H1 (cell line): ENCODE results near the gene SLC6A6. TPM values are rescaled to one million over a fixed set of nuclear protein-coding genes. Genes with fewer than 3 reads are reported as not detected.
A peak's percentile ranks its signal among the peaks of the same experiment; 100 is the strongest.

Source experiments
- CTCF ChIA-PET: fragments of 300-600 bp; sonication (Branson Sonifier 250); formaldehyde crosslinking; loops from one replicate; lab custom pipeline; 2021; ENCODE audit not compliant: partially characterized antibody; lab: Charles Lee
- POLR2A ChIA-PET: fragments of 300-600 bp; sonication (Branson Sonifier 250); formaldehyde crosslinking; loops from one replicate; lab custom pipeline; 2021; ENCODE audit warnings: inconsistent platforms; ENCODE audit not compliant: partially characterized antibody; lab: Charles Lee
- DNase-seq, 2 experiments: peaks; one replicate each; pipeline versions ENCODE4 v3.0.0 to v3.0.0-alpha.2; 2010 to 2022; ENCODE audit warnings: low spot score in 2 of 2, low read depth in 1 of 2, mixed read lengths in 1 of 2
- FAIRE-seq: peaks from 2 replicates; lab custom pipeline; 2011; peaks lifted over from hg19 to GRCh38; lab: Jason Lieb, UNC
- H2AFZ ChIP-seq: 2 replicates; pipeline ENCODE4 v1.8.1; 2012; ENCODE audit warnings: low read length, inconsistent platforms
- H2AK5ac ChIP-seq: 2 replicates; pipeline ENCODE4 v1.6.1; 2013; ENCODE audit warnings: low read depth, low read length
- H2BK120ac ChIP-seq: replicated peaks from 2 replicates; pipeline ENCODE3; 2013; ENCODE audit warnings: low read depth, low read length, inconsistent platforms
- H2BK12ac ChIP-seq: 2 replicates; pipeline ENCODE4 v1.6.1; 2013; ENCODE audit warnings: low read depth, low read length
- H2BK15ac ChIP-seq: 2 replicates; pipeline ENCODE4 v1.6.1; 2013; ENCODE audit warnings: low read length
- H2BK20ac ChIP-seq: 2 replicates; pipeline ENCODE4 v1.6.1; 2013; ENCODE audit warnings: low read length
- H2BK5ac ChIP-seq: 2 replicates; pipeline ENCODE4 v1.6.1; 2013; ENCODE audit warnings: low read depth, low read length
- H3K14ac ChIP-seq: 2 replicates; pipeline ENCODE4 v1.6.1; 2013; ENCODE audit warnings: inconsistent platforms; ENCODE audit not compliant: insufficient read length
- H3K18ac ChIP-seq: 2 replicates; pipeline ENCODE4 v1.6.1; 2013; ENCODE audit warnings: low read length; ENCODE audit errors: extremely low read depth
- H3K23ac ChIP-seq: 2 replicates; pipeline ENCODE4 v1.6.1; 2013; ENCODE audit warnings: inconsistent platforms; ENCODE audit not compliant: insufficient read length
- H3K23me2 ChIP-seq: 2 replicates; pipeline ENCODE4 v1.6.1; 2013; ENCODE audit warnings: low read depth, low read length
- H3K27ac ChIP-seq: 2 replicates; pipeline ENCODE4 v1.6.1; 2011; ENCODE audit warnings: low read depth, low read length, inconsistent platforms
- H3K27me3 ChIP-seq, 4 experiments: replicated peaks in 1 of 4; 1 replicate in 1 of 4; 2 replicates in 3 of 4; pipeline versions ENCODE4 v1.6.1 to v1.8.1; 2011 to 2013; ENCODE audit warnings: low read length in 3 of 4, mild to moderate bottlenecking in 3 of 4, inconsistent platforms in 2 of 4, mixed read lengths in 2 of 4, moderate library complexity in 1 of 4; ENCODE audit not compliant: control insufficient read depth in 3 of 4, insufficient read depth in 3 of 4; ENCODE audit errors: extremely low read depth in 1 of 4
- H3K36me3 ChIP-seq, 4 experiments: 2 replicates each; pipeline versions ENCODE4 v1.6.1 to v1.8.1; 2011 to 2013; ENCODE audit warnings: mild to moderate bottlenecking in 4 of 4, low read length in 3 of 4, moderate library complexity in 2 of 4, control low read depth in 1 of 4, inconsistent platforms in 1 of 4; ENCODE audit not compliant: insufficient read depth in 4 of 4, control insufficient read depth in 2 of 4
- H3K4ac ChIP-seq: replicated peaks from 2 replicates; pipeline ENCODE3; 2013; ENCODE audit warnings: low read length, low read depth, mixed read lengths, inconsistent platforms; ENCODE audit not compliant: insufficient read length
- H3K4me1 ChIP-seq, 4 experiments: replicated peaks in 1 of 4; 1 replicate in 1 of 4; 2 replicates in 3 of 4; pipeline versions ENCODE4 v1.6.1 to v1.8.1; 2011 to 2013; ENCODE audit warnings: low read length in 3 of 4, inconsistent platforms in 2 of 4, mixed read lengths in 1 of 4; ENCODE audit not compliant: insufficient read depth in 4 of 4, control insufficient read depth in 3 of 4
- H3K4me2 ChIP-seq, 2 experiments: 2 replicates each; pipeline versions ENCODE4 v1.6.1 to v1.8.1; 2011 to 2013; ENCODE audit warnings: low read depth in 2 of 2, low read length in 2 of 2, control low read depth in 1 of 2, inconsistent platforms in 1 of 2, mild to moderate bottlenecking in 1 of 2; ENCODE audit not compliant: insufficient read depth in 1 of 2
- H3K4me3 ChIP-seq, 4 experiments: fragments of 200-600, 300-600 bp in 1 of 4; sonication (generic), shearing (Covaris generic), sonication (Bioruptor Twin) in 1 of 4; 2 replicates each; pipeline versions ENCODE4 v1.5.1 to v1.8.1; 2011 to 2016; ENCODE audit warnings: low read length in 4 of 4, low read depth in 3 of 4, control low read depth in 2 of 4, inconsistent platforms in 2 of 4, mild to moderate bottlenecking in 2 of 4, mixed read lengths in 1 of 4, moderate library complexity in 1 of 4; ENCODE audit not compliant: insufficient read depth in 2 of 4; ENCODE audit errors: extremely low read depth in 1 of 4
- H3K56ac ChIP-seq: replicated peaks from 2 replicates; pipeline ENCODE3; 2013; ENCODE audit warnings: low read depth, mild to moderate bottlenecking, mixed read lengths, low read length, inconsistent platforms; ENCODE audit not compliant: insufficient read length
- H3K79me1 ChIP-seq: 2 replicates; pipeline ENCODE4 v1.6.1; 2013; ENCODE audit warnings: low read depth, low read length, control low read depth
- H3K79me2 ChIP-seq, 2 experiments: 2 replicates each; pipeline versions ENCODE4 v1.6.1 to v1.8.1; 2012 to 2013; ENCODE audit warnings: low read length in 2 of 2, mild to moderate bottlenecking in 2 of 2, inconsistent platforms in 1 of 2; ENCODE audit not compliant: insufficient read depth in 2 of 2, control insufficient read depth in 1 of 2
- H3K9ac ChIP-seq, 4 experiments: replicated peaks in 1 of 4; 1 replicate in 1 of 4; 2 replicates in 3 of 4; pipeline versions ENCODE4 v1.6.1 to v1.8.1; 2011 to 2013; ENCODE audit warnings: low read depth in 3 of 4, low read length in 3 of 4, control low read depth in 2 of 4, mild to moderate bottlenecking in 2 of 4, moderate library complexity in 2 of 4, inconsistent platforms in 1 of 4; ENCODE audit errors: extremely low read depth in 1 of 4
- H3K9me3 ChIP-seq, 2 experiments: 2 replicates each; pipeline versions ENCODE4 v1.6.1 to v1.8.1; 2012 to 2013; ENCODE audit warnings: mild to moderate bottlenecking in 2 of 2, moderate library complexity in 2 of 2, control low read depth in 1 of 2, inconsistent platforms in 1 of 2, low read depth in 1 of 2, low read length in 1 of 2, mixed read lengths in 1 of 2; ENCODE audit not compliant: insufficient read depth in 2 of 2
- H4K20me1 ChIP-seq, 2 experiments: replicated peaks in 1 of 2; 2 replicates each; pipeline versions ENCODE3 to v1.8.1; 2011 to 2013; ENCODE audit warnings: inconsistent platforms in 2 of 2, low read length in 2 of 2, mild to moderate bottlenecking in 1 of 2; ENCODE audit not compliant: insufficient read depth in 2 of 2, control insufficient read depth in 1 of 2
- H4K5ac ChIP-seq: 2 replicates; pipeline ENCODE4 v1.6.1; 2013; ENCODE audit warnings: low read length, low read depth, mixed read lengths, inconsistent platforms; ENCODE audit not compliant: insufficient read length
- H4K8ac ChIP-seq: 2 replicates; pipeline ENCODE4 v1.8.0; 2013; ENCODE audit warnings: mild to moderate bottlenecking, moderate library complexity, low read length, inconsistent platforms; ENCODE audit not compliant: insufficient read depth; ENCODE audit errors: extremely low read depth
- H4K91ac ChIP-seq: replicated peaks from 2 replicates; pipeline ENCODE3; 2013; ENCODE audit warnings: low read length, mixed read lengths, inconsistent platforms; ENCODE audit not compliant: insufficient read length
- CHD1 ChIP-seq: IDR thresholded peaks from 2 replicates; pipeline ENCODE4 v1.6.1; 2012; ENCODE audit warnings: low read depth, low read length, improper control_type of control experiment
- KDM1A ChIP-seq: fragments of 200-600, 300-600 bp; sonication (generic); IDR thresholded peaks from 2 replicates; pipeline ENCODE4 v1.7.1; 2016; ENCODE audit warnings: mild to moderate bottlenecking, low read length, borderline replicate concordance
- NANOG ChIP-seq: IDR thresholded peaks from 2 replicates; pipeline ENCODE4 v1.6.1; 2011; ENCODE audit warnings: low read length, low read depth, mild to moderate bottlenecking, inconsistent platforms; ENCODE audit not compliant: insufficient read depth, poor library complexity, severe bottlenecking
- SAP30 ChIP-seq: fragments of 300-600 bp; sonication (generic); IDR thresholded peaks from 2 replicates; pipeline ENCODE4 v1.7.1; 2012; ENCODE audit warnings: low read length, moderate library complexity, mild to moderate bottlenecking, inconsistent platforms; ENCODE audit not compliant: insufficient read depth, insufficient replicate concordance
- WGBS, 2 experiments: shearing (Covaris generic) in 1 of 2; methylation state at CpG; one replicate each; pipeline versions ENCODE4 v1.1.6 to v1.1.7; 2013 to 2015; ENCODE audit warnings: low lambda C conversion rate in 2 of 2, mixed read lengths in 2 of 2, inconsistent platforms in 1 of 2, low coverage in 1 of 2, missing lambda C conversion rate in 1 of 2; ENCODE audit not compliant: insufficient replicate concordance in 2 of 2, insufficient coverage in 1 of 2, insufficient read length in 1 of 2; ENCODE audit errors: extremely low coverage in 1 of 2, missing lambda C conversion rate in 1 of 2; 5-methylcytosine and 5-hydroxymethylcytosine counted together
- polyA plus RNA-seq, 7 experiments: library from polyadenylated mRNA; depleted of rRNA in 3 of 7; stranded (reverse) in 5 of 7; unstranded in 2 of 7; fragments of >200 nt in 5 of 7; fragments of 200-250 nt in 2 of 7; gene quantifications; 1 replicate in 5 of 7; 2 replicates in 1 of 7; 4 replicates in 1 of 7; pipeline versions ENCODE4 v1.2.1 to v1.2.3, GENCODE V29; 2011 to 2013; ENCODE audit warnings: missing spikeins in 2 of 7, mixed read lengths in 2 of 7
- total RNA-seq: library from RNA; stranded (reverse); fragmentation: NEBNext Ultra II Directional; extraction: Animal tissue kit (Norgen Biotek cat#: 25700); gene quantifications from 2 replicates; pipeline ENCODE4 v1.2.1, GENCODE V29; 2021

SLC6A6 gene
- total and polyA plus RNA-seq, 2 of the 8 experiments (the other 6 are each of a cell fraction or from before 2014, with no cell fraction given): 66.2 to 144 TPM

DNA sequence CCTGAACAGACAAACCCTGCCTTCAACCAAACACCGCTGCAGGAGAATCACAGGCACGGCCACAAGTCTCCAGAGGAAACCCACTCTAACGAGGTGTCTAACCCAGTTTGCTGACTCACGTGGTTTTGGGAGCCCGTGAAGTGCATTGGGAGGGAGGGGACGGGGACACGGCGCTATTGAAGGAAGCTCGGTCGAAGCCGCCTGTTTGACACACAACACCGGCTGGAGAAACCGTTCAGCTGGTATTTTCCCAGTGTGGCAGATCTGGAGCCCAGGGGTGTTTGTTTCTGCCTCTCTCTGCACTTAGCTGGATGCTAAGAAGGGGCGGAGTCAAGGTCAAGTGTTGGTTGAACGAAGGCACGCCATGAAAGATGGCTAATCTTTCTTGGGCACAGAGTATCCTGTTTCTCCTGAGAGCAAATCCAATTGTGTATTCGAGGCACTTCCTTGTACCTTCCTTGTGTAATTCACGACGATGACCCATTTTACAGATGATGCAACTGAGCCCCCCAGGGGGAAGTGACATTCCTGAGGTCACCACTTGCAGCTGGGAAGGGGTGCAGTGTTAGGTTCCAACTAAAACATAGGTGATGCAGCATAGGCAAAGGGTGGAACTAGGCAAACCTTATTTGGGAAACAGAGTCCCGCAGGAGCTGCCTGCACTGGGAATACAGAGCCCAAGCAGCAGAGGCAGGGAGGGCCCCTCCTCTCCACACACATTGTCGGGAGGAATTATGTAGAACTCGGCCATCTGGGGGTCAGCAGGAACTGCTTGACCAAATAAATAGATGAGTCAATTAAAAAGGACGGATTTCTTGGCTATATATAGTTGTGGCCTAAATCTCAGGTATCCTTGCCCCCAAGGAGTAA lies 22.5 kb downstream of the SLC6A6 start:
- no peaks in the 10 kb centered on the region for H3K36me3 ChIP-seq
- no peak overlapping the region for H4K5ac ChIP-seq
- no peak overlapping the region for H3K14ac ChIP-seq
- no peak overlapping the region for H2AFZ ChIP-seq
- H3K23me2 ChIP-seq: no peaks in the 10 kb centered on the region
- FAIRE-seq (no peak), DNase-seq (no peak)
- peaks cover 23% of the 10 kb centered on the region for H3K79me1 ChIP-seq
- H4K20me1 ChIP-seq: peaks cover 15 to 48% of the 10 kb centered on the region in 2 experiments
- H3K4me2 ChIP-seq: no peak overlapping the region
- no peak overlapping the region; the same call in 1 of the 2 replicates for H2BK12ac ChIP-seq
- no peak overlapping the region for H3K4ac ChIP-seq
- POLR2A ChIA-PET: interaction anchor here (1.1 to 3.5 kb wide), 6 partner anchors 10 to 141 kb away, joined by 3 to 17 read pairs (median 4); partner anchors contain the start of gene SLC6A6
- H2BK5ac ChIP-seq: no peak overlapping the region
- TF ChIP-seq SAP30 (no peak), NANOG (no peak), CHD1 (no peak), KDM1A (peak; percentile 95; the same call in 1 of the 2 replicates)
- H2BK15ac ChIP-seq: 0 out of 2 replicates have a peak overlapping the region, but pooled peaks have one; percentile 1
- H2BK20ac ChIP-seq: no peak overlapping the region
- no peak overlapping the region for H3K23ac ChIP-seq
- H3K79me2 ChIP-seq: peaks cover 3 to 80% of the 10 kb centered on the region in 2 experiments
- no peak overlapping the region for H3K27ac ChIP-seq
- CTCF ChIA-PET: interaction anchor here (0.9 to 2.9 kb wide), 9 partner anchors 8 to 124 kb away, joined by 3 to 17 read pairs (median 3); no protein-coding TSS in a partner anchor
- H3K56ac ChIP-seq: no peak overlapping the region
- no peak overlapping the region for H2AK5ac ChIP-seq
- 76% methylated on average over 23 of the region's 23 CpGs; no CpG with 5 or more reads in 1 of the 2 experiments for WGBS, 2 experiments
- H3K18ac ChIP-seq: peak overlapping the region; percentile 24
- H3K9me3 ChIP-seq: no peaks in the 10 kb centered on the region
- H3K27me3 ChIP-seq: no peaks in the 10 kb centered on the region
- no peak overlapping the region for H3K4me3 ChIP-seq
- H2BK120ac ChIP-seq: no peak overlapping the region
- no peak overlapping the region for H4K91ac ChIP-seq
- no peak overlapping the region for H4K8ac ChIP-seq
- peaks cover 20 to 45% (median 36%) of the 10 kb centered on the region in 4 experiments for H3K4me1 ChIP-seq
- peak overlapping the region in 1 of 4 experiments; percentile 9; a peak in 2 of 7 replicates for H3K9ac ChIP-seq
